ENCODE results near the gene NPS. TPM values are rescaled to one million over a fixed set of nuclear protein-coding genes. Genes with fewer than 3 reads are reported as not detected.

NPS gene
- total and polyA plus RNA-seq, 2 experiments from 2014 or later, result not detected

GRCh38 chr10:127523476-127523875, 25.6 kb upstream of the NPS start:
- Histone ChIP-seq H3K9me2 (replicated peaks; ENCODE audit: insufficient read depth) (no peaks in the 10 kb centered on the region), H3K36me3 (replicated peaks; ENCODE audit: insufficient read depth, low read depth) (no peaks in the 10 kb centered on the region), H4K20me1 (ENCODE audit: insufficient read depth, poor library complexity, severe bottlenecking) (no peaks in the 10 kb centered on the region), H3K4me2 (no peak overlapping the region), H2AFZ (no peak overlapping the region), H3K79me2 (no peaks in the 10 kb centered on the region), H3K4me3 (no peak overlapping the region), H3K27ac (no peak overlapping the region), H3K4me1 (ENCODE audit: insufficient read depth) (no peaks in the 10 kb centered on the region), H3K9me3 (ENCODE audit: low read depth) (no peaks in the 10 kb centered on the region), H3K27me3 (no peaks in the 10 kb centered on the region)
- DNase-seq (ENCODE audit: low spot score), result no peak
- 79% methylated on average over 6 of the region's 6 CpGs for WGBS (ENCODE audit: low lambda C conversion rate, missing lambda C conversion rate)
- TF ChIP-seq EZH2phosphoT487 (IDR thresholded peaks at IDR 0.05; ENCODE audit: low read depth, severe bottlenecking, unreplicated experiment) (no peak), CTCF (IDR thresholded peaks at IDR 0.05; ENCODE audit: poor library complexity) (no peak), EZH2 (IDR thresholded peaks at IDR 0.05; ENCODE audit: borderline replicate concordance) (no peak)

- no peak overlapping the region for H2AFZ ChIP-seq
- H3K27me3 ChIP-seq, result no peaks in the 10 kb centered on the region
- H3K9me3 ChIP-seq (ENCODE audit: low read depth), result no peaks in the 10 kb centered on the region
- no peaks in the 10 kb centered on the region for H3K9me2 ChIP-seq (replicated peaks; ENCODE audit: insufficient read depth)
- H3K4me1 ChIP-seq (ENCODE audit: insufficient read depth), result no peaks in the 10 kb centered on the region
- H3K36me3 ChIP-seq (replicated peaks; ENCODE audit: insufficient read depth, low read depth), result no peaks in the 10 kb centered on the region
- H3K79me2 ChIP-seq, result no peaks in the 10 kb centered on the region
- TF ChIP-seq EZH2phosphoT487 (IDR thresholded peaks at IDR 0.05; ENCODE audit: low read depth, severe bottlenecking, unreplicated experiment) (no peak), CTCF (IDR thresholded peaks at IDR 0.05; ENCODE audit: poor library complexity) (no peak), EZH2 (IDR thresholded peaks at IDR 0.05; ENCODE audit: borderline replicate concordance) (no peak)
- no peak for DNase-seq (ENCODE audit: low spot score)
- no peak overlapping the region for H3K27ac ChIP-seq
- 29% methylated on average over 1 of the region's 1 CpG for WGBS (ENCODE audit: low lambda C conversion rate, missing lambda C conversion rate)
- H3K4me3 ChIP-seq, result no peak overlapping the region
- no peak overlapping the region for H3K4me2 ChIP-seq
- H4K20me1 ChIP-seq (ENCODE audit: insufficient read depth, poor library complexity, severe bottlenecking), result no peaks in the 10 kb centered on the region
These were observed 24.9 kb upstream of the NPS start for GRCh38 chr10:127524229-127524628.

GRCh38 chr10:127524908-127525665, 24.0 kb upstream of the NPS start:
- Histone ChIP-seq H3K4me1 (ENCODE audit: insufficient read depth) (no peaks in the 10 kb centered on the region), H3K79me2 (no peaks in the 10 kb centered on the region), H3K4me3 (no peak overlapping the region), H3K36me3 (replicated peaks; ENCODE audit: insufficient read depth, low read depth) (no peaks in the 10 kb centered on the region), H3K27ac (no peak overlapping the region), H3K9me3 (ENCODE audit: low read depth) (no peaks in the 10 kb centered on the region), H3K4me2 (no peak overlapping the region), H4K20me1 (ENCODE audit: insufficient read depth, poor library complexity, severe bottlenecking) (no peaks in the 10 kb centered on the region), H3K9me2 (replicated peaks; ENCODE audit: insufficient read depth) (no peaks in the 10 kb centered on the region), H3K27me3 (no peaks in the 10 kb centered on the region), H2AFZ (no peak overlapping the region)
- no peak for DNase-seq (ENCODE audit: low spot score)
- TF ChIP-seq EZH2 (IDR thresholded peaks at IDR 0.05; ENCODE audit: borderline replicate concordance) (no peak), EZH2phosphoT487 (IDR thresholded peaks at IDR 0.05; ENCODE audit: low read depth, severe bottlenecking, unreplicated experiment) (no peak), CTCF (IDR thresholded peaks at IDR 0.05; ENCODE audit: poor library complexity) (no peak)
- 76% methylated on average over 7 of the region's 7 CpGs for WGBS (ENCODE audit: low lambda C conversion rate, missing lambda C conversion rate)

Measured in hepatocyte (in vitro differentiated cells).